PFSK-1 (cell line): ENCODE data around the gene HTRA3.

Experiments
- FOXP2 ChIP-seq: optimal IDR thresholded peaks from 2 replicates; pipeline ENCODE3; 2011; ENCODE audit warnings: borderline replicate concordance, control low read depth, inconsistent platforms; ENCODE audit not compliant: insufficient read depth; ENCODE audit errors: extremely low read length, extremely low read depth
- POLR2AphosphoS5 ChIP-seq: IDR thresholded peaks from 2 replicates; pipeline ENCODE4 v1.6.1; 2012; ENCODE audit warnings: low read depth, mild to moderate bottlenecking, control low read depth, low read length, moderate library complexity
- SIN3A ChIP-seq: IDR thresholded peaks from 2 replicates; pipeline ENCODE4 v1.6.1; 2012; ENCODE audit warnings: mild to moderate bottlenecking, low read length, moderate library complexity, borderline replicate concordance; ENCODE audit not compliant: insufficient read depth
- TAF1 ChIP-seq: IDR thresholded peaks from 2 replicates; pipeline ENCODE4 v1.6.1; 2012; ENCODE audit warnings: low read length, control low read depth, borderline replicate concordance; ENCODE audit not compliant: insufficient read depth
- TF ChIP-seq, protein P1 (sequence below), 2 experiments: IDR thresholded peaks; 2 replicates each; pipeline versions ENCODE4 v1.6.1 to v1.8.0; 2011 to 2012; ENCODE audit warnings: low read depth in 2 of 2, low read length in 2 of 2, control low read depth in 1 of 2, inconsistent platforms in 1 of 2, mild to moderate bottlenecking in 1 of 2, moderate library complexity in 1 of 2; ENCODE audit not compliant: insufficient read depth in 1 of 2

DNA sequence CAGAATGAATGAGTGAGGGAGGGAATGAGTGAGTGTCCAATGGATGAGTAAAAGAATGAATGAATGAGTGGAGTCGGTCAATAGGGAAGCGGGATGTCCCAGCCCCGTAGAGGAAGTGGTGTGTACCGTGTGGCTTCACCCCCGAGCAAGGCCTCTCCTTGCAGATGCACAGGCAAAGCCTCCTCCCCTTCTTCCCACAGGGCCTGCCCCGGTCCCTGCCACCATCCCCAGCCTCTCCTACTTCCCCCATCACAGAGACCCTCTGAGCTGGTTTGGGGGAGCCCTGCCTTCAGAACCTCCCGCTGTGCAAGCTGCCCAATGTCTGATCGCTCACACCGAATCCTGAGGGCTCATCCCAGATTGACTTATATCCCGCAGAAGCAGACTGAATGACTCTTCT is 13.6 kb downstream of the HTRA3 start:
- no peak for TF ChIP-seq POLR2AphosphoS5
- TF ChIP-seq TAF1, result no peak
- TF ChIP-seq, protein P1, sequence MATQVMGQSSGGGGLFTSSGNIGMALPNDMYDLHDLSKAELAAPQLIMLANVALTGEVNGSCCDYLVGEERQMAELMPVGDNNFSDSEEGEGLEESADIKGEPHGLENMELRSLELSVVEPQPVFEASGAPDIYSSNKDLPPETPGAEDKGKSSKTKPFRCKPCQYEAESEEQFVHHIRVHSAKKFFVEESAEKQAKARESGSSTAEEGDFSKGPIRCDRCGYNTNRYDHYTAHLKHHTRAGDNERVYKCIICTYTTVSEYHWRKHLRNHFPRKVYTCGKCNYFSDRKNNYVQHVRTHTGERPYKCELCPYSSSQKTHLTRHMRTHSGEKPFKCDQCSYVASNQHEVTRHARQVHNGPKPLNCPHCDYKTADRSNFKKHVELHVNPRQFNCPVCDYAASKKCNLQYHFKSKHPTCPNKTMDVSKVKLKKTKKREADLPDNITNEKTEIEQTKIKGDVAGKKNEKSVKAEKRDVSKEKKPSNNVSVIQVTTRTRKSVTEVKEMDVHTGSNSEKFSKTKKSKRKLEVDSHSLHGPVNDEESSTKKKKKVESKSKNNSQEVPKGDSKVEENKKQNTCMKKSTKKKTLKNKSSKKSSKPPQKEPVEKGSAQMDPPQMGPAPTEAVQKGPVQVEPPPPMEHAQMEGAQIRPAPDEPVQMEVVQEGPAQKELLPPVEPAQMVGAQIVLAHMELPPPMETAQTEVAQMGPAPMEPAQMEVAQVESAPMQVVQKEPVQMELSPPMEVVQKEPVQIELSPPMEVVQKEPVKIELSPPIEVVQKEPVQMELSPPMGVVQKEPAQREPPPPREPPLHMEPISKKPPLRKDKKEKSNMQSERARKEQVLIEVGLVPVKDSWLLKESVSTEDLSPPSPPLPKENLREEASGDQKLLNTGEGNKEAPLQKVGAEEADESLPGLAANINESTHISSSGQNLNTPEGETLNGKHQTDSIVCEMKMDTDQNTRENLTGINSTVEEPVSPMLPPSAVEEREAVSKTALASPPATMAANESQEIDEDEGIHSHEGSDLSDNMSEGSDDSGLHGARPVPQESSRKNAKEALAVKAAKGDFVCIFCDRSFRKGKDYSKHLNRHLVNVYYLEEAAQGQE (IDR thresholded peaks at IDR 0.05; ENCODE audit: insufficient read depth in 1 of 2, low read depth in 2 of 2, low read length in 2 of 2), result no peak
- TF ChIP-seq SIN3A, result no peak
- no peak for TF ChIP-seq FOXP2
